HG02610 (cell line): ENCODE measurements around the gene LONRF2.
A peak's percentile ranks its signal among the peaks of the same experiment; 100 is the strongest.
"Not testable (repeated sequence)": the region's sequence is repeated elsewhere in the genome, so short reads cannot be mapped to it uniquely, and the experiment has no call there.

Experiments used
- ATAC-seq: cut with Tn5 transposase; IDR thresholded peaks from one replicate; pipeline ENCODE4 v1.9.1; 2021; ENCODE audit warnings: mild to moderate bottlenecking, moderate library complexity; ENCODE audit not compliant: unreplicated experiment

LONRF2 gene

GRCh38 chr2:100256416-100256815 lies 65.9 kb downstream of the LONRF2 start:
- ATAC-seq = no peak

GRCh38 chr2:100254646-100255210 lies 67.6 kb downstream of the LONRF2 start:
- no peak for ATAC-seq

DNA sequence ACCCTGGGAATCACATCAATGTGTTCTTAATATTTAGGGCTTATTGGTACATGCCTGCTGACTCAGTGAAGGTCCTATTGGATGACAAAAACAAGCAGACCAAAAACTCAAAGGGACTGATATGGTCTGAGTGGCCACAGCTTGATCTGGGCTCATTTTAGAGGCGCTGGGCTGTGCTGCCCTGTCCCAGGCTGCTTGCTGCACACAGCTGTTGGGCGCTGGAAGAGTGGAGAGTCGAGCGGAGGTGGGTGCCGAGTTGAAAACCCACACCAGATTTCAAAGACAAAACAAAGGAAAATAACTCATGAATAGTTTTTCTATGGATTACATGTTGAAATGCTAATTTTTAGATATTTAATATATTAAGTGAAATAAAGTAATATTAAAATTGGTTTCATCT lies 68.5 kb downstream of the LONRF2 start:
- ATAC-seq = no peak

DNA sequence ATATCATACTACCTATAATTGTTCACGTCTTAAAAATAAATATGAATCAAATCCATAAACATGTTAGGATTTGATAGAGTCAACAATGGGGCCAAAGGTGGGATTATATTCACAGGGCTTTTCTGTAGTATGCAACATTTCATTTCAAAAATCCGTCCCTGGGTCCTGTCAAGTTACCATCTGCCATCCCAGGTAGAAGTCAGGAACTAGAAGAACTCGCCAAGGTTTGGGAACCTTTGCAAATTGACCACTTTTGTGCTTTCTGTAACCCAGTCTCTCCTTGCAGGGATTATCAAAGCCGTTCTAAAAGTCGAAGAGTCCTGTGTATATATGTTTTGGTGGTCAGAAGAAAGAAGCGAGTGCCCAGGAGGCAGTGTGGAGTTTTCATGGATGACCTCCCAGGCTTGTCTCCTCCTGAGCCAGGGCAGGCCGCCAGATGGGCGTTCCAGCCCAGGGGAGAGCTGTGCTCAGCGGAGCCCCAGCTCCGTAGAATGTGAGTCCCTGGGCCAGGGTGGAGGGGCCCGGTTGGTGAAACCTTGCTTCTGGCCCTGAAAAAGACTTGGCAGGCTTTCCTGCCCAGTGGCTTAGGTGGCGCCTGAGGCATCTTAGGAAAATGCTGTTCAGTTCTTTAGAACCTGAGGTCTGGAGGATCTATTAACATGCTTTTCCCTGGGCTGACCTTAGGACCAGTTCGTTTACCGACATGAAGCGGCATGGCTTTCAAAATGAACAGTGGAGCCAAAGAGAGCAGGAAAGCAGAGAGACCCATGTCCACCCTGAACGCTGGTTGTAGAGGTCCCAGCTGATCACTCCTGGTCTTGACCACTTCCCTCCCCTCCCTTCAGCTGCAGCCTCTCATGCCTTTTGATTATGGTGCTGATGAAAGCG lies 69.2 kb downstream of the LONRF2 start:
- no peak for ATAC-seq

DNA sequence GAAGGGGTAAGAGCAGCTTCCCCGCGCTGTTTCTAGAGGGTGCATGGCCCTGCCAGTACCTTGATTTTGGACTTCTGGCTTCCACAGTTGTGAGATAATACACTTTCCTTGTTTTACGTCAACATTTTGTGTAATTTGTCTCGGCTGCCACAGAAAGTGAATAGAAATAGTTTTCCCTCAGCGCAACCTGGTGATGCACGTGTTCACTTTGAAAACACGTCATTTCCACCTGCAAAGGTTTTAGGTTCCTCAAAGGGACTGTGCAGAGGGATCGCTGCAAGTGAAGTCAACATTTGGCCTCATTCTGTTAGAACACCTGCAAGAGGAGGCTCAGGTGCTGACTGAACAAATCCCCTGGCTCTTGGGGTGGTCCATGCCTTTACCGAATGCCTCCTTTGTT lies 71.7 kb downstream of the LONRF2 start:
- no peak for ATAC-seq

DNA sequence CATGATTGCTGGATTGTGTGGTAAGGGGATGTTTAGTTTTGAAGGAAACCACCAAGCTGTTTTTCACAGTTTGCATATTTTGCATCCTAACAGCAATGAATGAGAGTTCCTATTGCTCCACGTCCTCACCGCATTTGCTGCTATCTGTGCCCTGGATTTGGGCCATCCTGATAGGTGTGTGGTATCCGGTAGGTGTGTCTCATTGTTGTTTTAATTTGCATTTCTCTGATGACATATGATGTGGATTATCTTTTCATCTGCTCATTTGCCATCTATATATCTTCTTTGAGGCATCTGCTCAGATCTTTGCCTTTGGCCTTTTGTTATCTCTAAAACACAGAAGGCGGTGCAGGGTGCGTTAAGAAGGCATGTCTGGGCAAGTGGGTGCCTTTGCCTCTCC lies 73.3 kb downstream of the LONRF2 start:
- no peak for ATAC-seq

DNA sequence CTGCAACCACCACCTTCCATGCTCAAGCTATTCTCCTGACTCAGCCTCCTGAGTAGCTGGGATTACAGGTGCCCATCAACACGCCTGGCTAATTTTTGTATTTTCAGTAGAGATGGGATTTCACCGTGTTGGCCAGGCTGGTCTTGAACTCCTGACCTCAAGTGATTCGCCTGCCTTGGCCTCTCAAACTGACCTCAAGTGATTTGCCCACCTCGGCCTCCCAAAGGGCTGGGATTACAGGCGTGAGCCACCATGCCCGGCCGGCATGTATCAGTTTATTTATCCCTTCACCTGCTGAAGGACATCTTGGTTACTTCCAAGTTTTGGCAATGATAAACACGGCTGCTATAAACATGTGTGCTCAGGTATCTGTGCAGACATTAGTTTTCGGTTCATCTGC lies 73.7 kb downstream of the LONRF2 start:
- ATAC-seq = not testable (repeated sequence)

- peak; percentile 18 for ATAC-seq
Measured at GRCh38 chr2:100248044-100248330, 74.3 kb downstream of the LONRF2 start.

DNA sequence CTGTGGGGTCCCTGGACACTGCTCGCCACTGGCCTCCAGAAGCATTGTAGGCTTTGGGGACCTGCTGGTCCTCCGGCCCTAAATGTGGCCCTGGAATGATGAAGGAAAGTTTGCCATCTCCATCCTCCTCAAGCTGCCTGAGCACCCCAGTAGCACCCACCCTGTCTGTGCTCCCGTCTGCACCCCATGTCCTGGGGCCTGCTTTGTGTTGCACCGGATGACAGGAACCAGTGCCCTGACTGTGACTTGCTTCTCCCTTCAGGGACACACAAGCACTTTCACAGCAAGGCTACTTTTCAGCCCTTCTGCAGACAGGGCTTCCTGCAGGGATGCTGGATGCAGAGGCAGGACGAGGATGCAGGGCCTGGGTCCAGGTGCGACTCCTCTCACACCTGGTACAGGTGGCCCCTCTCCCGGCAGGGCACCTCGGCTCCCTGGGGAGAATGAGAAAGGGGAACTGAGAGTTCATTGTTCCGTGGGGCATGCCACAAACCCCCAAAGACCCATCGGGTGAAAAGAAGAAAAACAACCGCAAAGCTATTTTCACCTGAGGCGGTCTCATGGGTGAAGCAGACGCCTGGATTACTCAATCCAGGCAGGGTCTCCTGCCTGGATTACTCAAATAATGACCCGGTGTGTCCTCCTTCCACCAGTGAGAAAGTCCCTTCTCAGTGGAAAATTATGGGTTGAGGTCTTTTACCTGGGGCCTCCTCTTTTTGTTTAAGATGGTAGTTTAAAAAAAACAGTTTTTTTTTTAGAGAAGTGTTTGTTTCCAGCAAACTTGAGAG lies 74.9 kb downstream of the LONRF2 start:
- peak; percentile 69 for ATAC-seq

GRCh38 chr2:100246163-100247145 lies 75.8 kb downstream of the LONRF2 start:
- ATAC-seq = no peak

- no peak for ATAC-seq
Measured at GRCh38 chr2:100245681-100246080, 76.6 kb downstream of the LONRF2 start.

GRCh38 chr2:100244881-100245605 lies 77.3 kb downstream of the LONRF2 start:
- peak; percentile 8 for ATAC-seq

DNA sequence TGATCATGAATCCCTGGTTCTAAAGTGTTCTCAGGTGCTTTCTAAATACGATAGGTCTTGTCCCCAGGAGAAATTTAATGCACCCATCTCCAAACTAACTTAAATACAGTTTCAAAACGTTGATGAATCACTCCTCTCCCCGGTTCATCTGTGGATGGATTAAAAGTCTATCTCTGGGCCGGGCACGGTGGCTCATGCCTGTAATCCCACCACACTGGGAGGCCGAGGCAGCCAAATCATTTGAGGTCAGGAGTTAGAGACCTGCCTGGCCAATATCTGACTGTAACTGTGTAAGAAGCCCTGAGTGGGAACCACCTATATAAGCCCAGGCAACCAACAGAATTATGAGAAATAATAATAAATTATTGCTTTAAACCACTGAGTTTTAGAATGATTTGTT lies 78.7 kb downstream of the LONRF2 start:
- no peak for ATAC-seq

GRCh38 chr2:100242891-100243619 lies 79.2 kb downstream of the LONRF2 start:
- ATAC-seq = no peak

DNA sequence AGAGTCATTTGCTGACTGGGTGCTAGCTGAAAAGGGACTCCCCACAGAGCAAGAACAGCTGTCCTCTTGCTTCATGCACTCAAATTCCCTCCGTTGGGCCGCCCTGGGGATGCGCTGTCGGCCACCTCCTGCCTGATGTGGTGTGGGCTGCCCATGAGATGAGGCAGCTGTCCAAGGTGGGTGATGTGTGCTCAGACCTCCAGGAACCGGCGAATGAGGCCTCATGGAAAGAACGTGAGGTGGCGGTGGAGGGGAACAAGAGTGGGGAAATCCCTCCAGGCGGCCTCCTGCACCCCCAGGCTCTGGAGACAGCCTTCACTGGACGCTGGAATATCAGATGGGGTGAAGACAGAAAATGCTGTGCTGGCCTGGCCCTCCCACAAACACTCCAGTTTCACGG lies 79.8 kb downstream of the LONRF2 start:
- peak; percentile 35 for ATAC-seq

DNA sequence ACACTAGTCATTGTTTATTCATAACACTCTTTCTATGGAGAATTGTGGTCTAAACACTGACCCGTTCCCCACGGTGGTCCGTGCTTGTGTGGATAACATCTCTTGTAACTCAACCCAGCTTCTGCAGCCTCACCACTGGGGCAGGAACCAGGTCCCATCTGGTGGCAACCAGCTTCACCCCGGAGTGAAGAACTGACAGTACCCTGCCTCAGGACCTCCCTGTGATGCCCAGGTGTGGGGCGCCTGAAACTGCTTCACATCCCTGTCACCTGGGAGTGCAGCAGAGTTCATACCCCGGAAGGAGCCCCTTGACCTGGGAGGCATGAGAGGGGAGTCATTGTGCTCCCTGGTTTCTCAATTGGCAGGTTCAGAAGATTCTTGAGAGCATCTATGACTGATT lies 81.1 kb downstream of the LONRF2 start:
- no peak for ATAC-seq

- ATAC-seq = no peak
Measured at GRCh38 chr2:100240386-100240785, 81.9 kb downstream of the LONRF2 start.

GRCh38 chr2:100239486-100240210 lies 82.7 kb downstream of the LONRF2 start:
- ATAC-seq = no peak

GRCh38 chr2:100238471-100238870 lies 83.8 kb downstream of the LONRF2 start:
- ATAC-seq = no peak
